DMS114 treated with DMSO at 0.1 percent for 48 hours (cell line): ENCODE data around the gene MAPK8IP3.
A peak's percentile ranks its signal among the peaks of the same experiment; 100 is the strongest.

Source experiments
- DNase-seq: peaks from one replicate; lab custom pipeline; 2025; ENCODE audit not compliant: unreplicated experiment; lab: John Stamatoyannopoulos, UW

MAPK8IP3 gene

GRCh38 chr16:1809281-1809801, 103.3 kb downstream of the MAPK8IP3 start:
- no peak for DNase-seq

DNA sequence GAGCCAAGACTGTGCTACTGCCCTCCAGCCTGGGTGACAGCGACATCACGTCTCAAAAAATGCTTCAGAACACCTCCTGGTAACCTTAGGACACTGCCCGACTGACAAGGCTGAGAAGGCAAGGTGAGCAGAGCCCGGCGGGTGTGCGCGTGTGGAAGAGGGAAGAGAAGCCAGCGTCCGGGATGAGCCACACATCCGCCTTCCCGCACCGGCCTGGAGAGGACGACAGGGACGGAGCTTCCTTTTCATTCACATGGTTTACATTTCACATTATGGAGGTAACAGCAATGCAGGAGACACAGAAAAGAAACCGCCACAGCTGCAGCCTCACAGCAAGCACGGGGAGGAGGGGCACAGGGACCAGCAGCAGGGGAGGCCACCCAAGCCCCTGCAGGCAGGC, 104.1 kb downstream of the MAPK8IP3 start:
- DNase-seq = no peak

GRCh38 chr16:1810536-1810935, 104.5 kb downstream of the MAPK8IP3 start:
- no peak for DNase-seq

- peak; percentile 31 for DNase-seq
Observed at GRCh38 chr16:1812732-1813163, 106.8 kb downstream of the MAPK8IP3 start.

GRCh38 chr16:1815461-1815860, 109.5 kb downstream of the MAPK8IP3 start:
- DNase-seq = no peak

DNA sequence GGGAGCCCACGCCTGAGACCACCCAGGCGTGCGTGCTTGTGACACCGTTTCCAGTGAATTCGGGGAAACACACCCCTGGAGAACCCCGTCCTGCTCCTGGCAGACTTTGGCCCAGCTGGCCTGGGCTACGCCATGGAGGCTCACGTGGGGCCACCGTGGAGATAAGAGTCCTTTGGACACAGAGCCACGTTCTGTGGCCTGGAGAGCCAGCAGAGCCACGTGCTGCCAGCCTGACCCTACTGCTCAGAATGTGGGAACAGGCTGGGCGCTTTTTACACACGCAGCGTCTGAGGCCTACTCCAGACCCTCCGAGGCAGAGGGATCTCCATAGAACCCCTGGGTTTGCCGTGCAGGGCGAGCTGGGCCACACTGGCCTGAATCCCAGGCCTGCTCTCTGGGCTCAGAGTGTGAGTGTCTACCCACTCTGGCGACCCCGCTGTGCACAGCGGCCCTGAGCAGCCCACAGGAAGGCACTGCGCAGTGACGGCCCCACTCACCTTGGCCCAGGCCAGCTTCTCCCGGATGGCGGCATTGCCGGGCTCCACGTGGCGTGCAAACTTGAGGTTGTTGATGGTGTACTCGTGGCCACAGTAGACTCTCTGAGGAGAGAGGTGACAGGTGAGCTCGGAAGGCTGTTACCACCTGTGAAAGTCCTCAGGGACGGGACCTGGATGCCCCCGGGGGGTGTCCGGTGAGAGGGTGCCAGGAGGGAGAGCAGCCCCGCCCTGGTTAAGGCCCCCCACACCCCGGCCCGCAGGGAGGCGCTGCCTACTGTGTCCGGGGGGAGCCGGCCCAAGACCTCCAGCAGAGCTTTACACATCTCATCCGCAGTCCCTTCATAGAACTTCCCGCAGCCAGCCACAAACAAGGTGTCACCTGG, 110.6 kb downstream of the MAPK8IP3 start:
- DNase-seq = no peak

DNA sequence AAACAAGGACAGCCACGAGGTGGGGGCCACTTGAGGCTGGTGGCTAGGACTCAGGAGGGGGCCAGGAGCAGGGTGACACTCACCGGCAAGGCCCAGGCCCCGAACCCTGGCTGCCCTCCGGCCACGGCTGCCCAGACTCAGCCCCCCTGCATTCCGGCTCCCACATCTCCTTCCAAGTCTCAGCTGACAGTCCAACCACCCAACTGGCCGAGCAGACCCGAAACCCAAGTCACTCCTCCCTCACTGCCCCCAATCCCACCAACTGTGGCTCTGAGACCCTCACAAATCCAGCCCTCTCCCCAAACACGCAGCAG, 111.2 kb downstream of the MAPK8IP3 start:
- no peak for DNase-seq

- no peak for DNase-seq
Observed at GRCh38 chr16:1817716-1818115, 111.7 kb downstream of the MAPK8IP3 start.

- DNase-seq = no peak
Observed at GRCh38 chr16:1818204-1818872, 112.3 kb downstream of the MAPK8IP3 start.

- no peak for DNase-seq
Observed at GRCh38 chr16:1818873-1819525, 113.0 kb downstream of the MAPK8IP3 start.

DNA sequence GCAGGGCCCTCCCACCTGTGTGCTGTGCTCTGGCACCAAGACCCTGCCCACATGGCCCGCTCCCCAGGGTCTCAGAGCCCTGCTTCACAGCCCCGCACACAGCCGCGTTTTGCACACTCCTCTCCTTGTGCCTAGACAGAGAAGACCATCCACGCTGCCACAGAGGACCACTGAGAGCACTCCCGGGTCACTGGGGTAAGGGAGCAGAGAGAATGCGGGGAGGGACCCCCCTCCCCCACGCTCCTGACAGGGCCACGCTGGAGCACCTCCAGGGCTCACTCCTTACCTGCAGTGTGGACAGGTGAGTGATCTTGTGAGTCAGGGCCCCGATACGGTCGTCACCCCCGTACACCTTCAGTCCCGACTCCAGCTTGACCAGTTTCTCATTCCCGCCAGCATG, 113.6 kb downstream of the MAPK8IP3 start:
- no peak for DNase-seq
